IMR-90 (cell line): Measurements from ENCODE around the gene BET1L. TPM values are rescaled to one million over a fixed set of nuclear protein-coding genes. Genes with fewer than 3 reads are reported as not detected.

ENCODE experiments used
- ATAC-seq: fragments of 200-7000 bp; cut with Tn5 transposase; 2 replicates; pipeline ENCODE4 v1.9.1; 2020; ENCODE audit warnings: low read depth, mild to moderate bottlenecking, moderate library complexity
- BruUV-seq: library from RNA; stranded (reverse); fragments of 400-500 nt; replicated peaks from 2 replicates; lab custom pipeline; 2021; lab: Mats Ljungman, UMichigan
- CTCF ChIA-PET: fragments of 300-600 bp; formaldehyde crosslinking; extraction: SDS; loops from one replicate; lab custom pipeline; 2021; ENCODE audit warnings: antibody characterized with exemption; lab: Yijun Ruan, JAX
- POLR2A ChIA-PET: fragments of 300-600 bp; sonication (Branson Sonifier 250); formaldehyde crosslinking; loops from one replicate; lab custom pipeline; 2022; ENCODE audit warnings: antibody characterized with exemption; ENCODE audit not compliant: unreplicated experiment; lab: Charles Lee
- DNase-seq: peaks from one replicate; pipeline ENCODE4 v3.0.0; 2013
- H2AFZ ChIP-seq: replicated peaks from 2 replicates; pipeline ENCODE3; 2013; ENCODE audit warnings: low read length, mild to moderate bottlenecking; ENCODE audit not compliant: poor library complexity
- H2AK5ac ChIP-seq: 2 replicates; pipeline ENCODE4 v1.6.1; 2013; ENCODE audit warnings: low read depth, low read length, inconsistent platforms
- H2AK9ac ChIP-seq: replicated peaks from 2 replicates; pipeline ENCODE3; 2013; ENCODE audit warnings: mild to moderate bottlenecking, low read depth, low read length, moderate library complexity; ENCODE audit not compliant: poor library complexity
- H2BK120ac ChIP-seq: 2 replicates; pipeline ENCODE4 v1.6.1; 2013; ENCODE audit warnings: low read depth, low read length, inconsistent platforms
- H2BK15ac ChIP-seq: 3 replicates; pipeline ENCODE4 v1.6.1; 2013; ENCODE audit warnings: low read depth, low read length, inconsistent platforms
- H2BK20ac ChIP-seq: 2 replicates; pipeline ENCODE4 v1.6.1; 2013; ENCODE audit warnings: low read depth, mild to moderate bottlenecking, inconsistent platforms, low read length, moderate library complexity
- H2BK5ac ChIP-seq: 2 replicates; pipeline ENCODE4 v1.6.1; 2013; ENCODE audit warnings: mild to moderate bottlenecking, low read depth, low read length, inconsistent platforms; ENCODE audit not compliant: poor library complexity, severe bottlenecking
- H3K14ac ChIP-seq: replicated peaks from 2 replicates; pipeline ENCODE4 v1.6.1; 2013; ENCODE audit warnings: low read depth, low read length, inconsistent platforms
- H3K18ac ChIP-seq: 2 replicates; pipeline ENCODE4 v1.6.1; 2013; ENCODE audit warnings: low read depth, low read length, control low read depth
- H3K23ac ChIP-seq: 2 replicates; pipeline ENCODE4 v1.6.1; 2013; ENCODE audit warnings: low read depth, low read length, inconsistent platforms
- H3K27ac ChIP-seq: 2 replicates; pipeline ENCODE4 v1.5.1; 2013; ENCODE audit warnings: mild to moderate bottlenecking, control low read depth, low read length; ENCODE audit not compliant: insufficient read depth
- H3K27me3 ChIP-seq: 2 replicates; pipeline ENCODE4 v1.6.1; 2013; ENCODE audit warnings: low read length; ENCODE audit not compliant: control insufficient read depth, insufficient read depth
- H3K36me3 ChIP-seq: 2 replicates; pipeline ENCODE4 v1.6.1; 2013; ENCODE audit warnings: low read length, mixed read lengths; ENCODE audit not compliant: control insufficient read depth, insufficient read depth
- H3K4ac ChIP-seq: 2 replicates; pipeline ENCODE4 v1.6.1; 2013; ENCODE audit warnings: low read depth, low read length, inconsistent platforms
- H3K4me1 ChIP-seq: 2 replicates; pipeline ENCODE4 v1.6.1; 2013; ENCODE audit warnings: low read length, mixed read lengths; ENCODE audit not compliant: control insufficient read depth, insufficient read depth
- H3K4me2 ChIP-seq: 2 replicates; pipeline ENCODE4 v1.6.1; 2013; ENCODE audit warnings: low read depth, mild to moderate bottlenecking, control low read depth, low read length, moderate library complexity
- H3K4me3 ChIP-seq: 2 replicates; pipeline ENCODE4 v1.5.1; 2013; ENCODE audit warnings: low read depth, mild to moderate bottlenecking, control low read depth, low read length, moderate library complexity; ENCODE audit not compliant: insufficient read depth
- H3K56ac ChIP-seq: 2 replicates; pipeline ENCODE4 v1.6.1; 2013; ENCODE audit warnings: low read length, inconsistent platforms; ENCODE audit not compliant: insufficient read depth; ENCODE audit errors: extremely low read depth
- H3K79me1 ChIP-seq, 2 experiments: 2 replicates each; pipeline ENCODE4 v1.6.1; 2013; ENCODE audit warnings: low read length in 2 of 2, inconsistent platforms in 1 of 2, low read depth in 1 of 2
- H3K9ac ChIP-seq: 2 replicates; pipeline ENCODE4 v1.6.1; 2013; ENCODE audit warnings: low read depth, low read length, control low read depth
- H3K9me1 ChIP-seq: 2 replicates; pipeline ENCODE4 v1.6.1; 2013; ENCODE audit warnings: low read length, inconsistent platforms; ENCODE audit not compliant: insufficient read depth
- H3K9me3 ChIP-seq: 2 replicates; pipeline ENCODE4 v1.6.1; 2013; ENCODE audit warnings: low read length; ENCODE audit not compliant: control insufficient read depth, insufficient read depth
- H4K20me1 ChIP-seq: 2 replicates; pipeline ENCODE4 v1.6.1; 2013; ENCODE audit warnings: low read length, inconsistent platforms; ENCODE audit not compliant: insufficient read depth
- H4K5ac ChIP-seq: 2 replicates; pipeline ENCODE4 v1.6.1; 2013; ENCODE audit warnings: mild to moderate bottlenecking, low read depth, low read length, control low read depth
- H4K8ac ChIP-seq, 2 experiments: 2 replicates each; pipeline ENCODE4 v1.6.1; 2013; ENCODE audit warnings: low read depth in 2 of 2, low read length in 2 of 2, control low read depth in 1 of 2, inconsistent platforms in 1 of 2
- H4K91ac ChIP-seq: 2 replicates; pipeline ENCODE4 v1.6.1; 2013; ENCODE audit warnings: low read depth, low read length, inconsistent platforms; ENCODE audit not compliant: insufficient read depth
- FOS ChIP-seq: fragments of 150-350 bp; IDR thresholded peaks from 2 replicates; pipeline ENCODE4 v1.6.1; 2016; ENCODE audit warnings: low read depth, low read length
- MAZ ChIP-seq: IDR thresholded peaks from 2 replicates; pipeline ENCODE4 v1.6.1; 2012; ENCODE audit warnings: low read depth, mild to moderate bottlenecking, low read length, improper control_type of control experiment, moderate library complexity, borderline replicate concordance
- POLR2A ChIP-seq: IDR thresholded peaks from 2 replicates; pipeline ENCODE4 v1.6.1; 2012; ENCODE audit warnings: mild to moderate bottlenecking, low read depth, low read length
- WGBS, 2 experiments: methylation state at CpG; one replicate each; pipeline versions ENCODE4 v1.1.5 to v1.1.7; 2013; ENCODE audit warnings: missing lambda C conversion rate in 2 of 2; ENCODE audit not compliant: insufficient read length in 1 of 2; ENCODE audit errors: extremely low coverage in 2 of 2; 5-methylcytosine and 5-hydroxymethylcytosine counted together
- dilution Hi-C: fragments of 300-500 bp; cut with HindIII; formaldehyde crosslinking; loops from one replicate; pipeline ENCODE4 v1.14.3; 2018; ENCODE audit warnings: low sequenced_read_pairs; ENCODE audit not compliant: unreplicated experiment
- in situ Hi-C: fragments of 300-500 bp; cut with MboI; formaldehyde crosslinking; loops from 3 replicates; pipeline ENCODE4 v1.14.3; 2019; ENCODE audit warnings: low sequenced_read_pairs, inconsistent platforms, mixed read lengths
- intact Hi-C: fragments of 100-400 bp; cut with micrococcal nuclease; formaldehyde crosslinking; loops from 2 replicates; pipeline ENCODE4 v1.10.0; 2022
- polyA plus RNA-seq, 3 experiments: library from polyadenylated mRNA; depleted of rRNA; stranded (reverse); fragments of >200 nt; gene quantifications; 2 replicates each; pipeline ENCODE4 v1.2.3, GENCODE V29; 2012; ENCODE audit warnings: low replicate concordance in 1 of 3
- total RNA-seq: library from RNA; depleted of rRNA; stranded (reverse); fragments of >200 nt; gene quantifications from 2 replicates; pipeline ENCODE4 v1.2.3, GENCODE V29; 2012

The BET1L gene
- total and polyA plus RNA-seq, 2 of the 4 experiments (the other 2 are of a cell fraction), result 10.8 to 90.7 TPM

DNA sequence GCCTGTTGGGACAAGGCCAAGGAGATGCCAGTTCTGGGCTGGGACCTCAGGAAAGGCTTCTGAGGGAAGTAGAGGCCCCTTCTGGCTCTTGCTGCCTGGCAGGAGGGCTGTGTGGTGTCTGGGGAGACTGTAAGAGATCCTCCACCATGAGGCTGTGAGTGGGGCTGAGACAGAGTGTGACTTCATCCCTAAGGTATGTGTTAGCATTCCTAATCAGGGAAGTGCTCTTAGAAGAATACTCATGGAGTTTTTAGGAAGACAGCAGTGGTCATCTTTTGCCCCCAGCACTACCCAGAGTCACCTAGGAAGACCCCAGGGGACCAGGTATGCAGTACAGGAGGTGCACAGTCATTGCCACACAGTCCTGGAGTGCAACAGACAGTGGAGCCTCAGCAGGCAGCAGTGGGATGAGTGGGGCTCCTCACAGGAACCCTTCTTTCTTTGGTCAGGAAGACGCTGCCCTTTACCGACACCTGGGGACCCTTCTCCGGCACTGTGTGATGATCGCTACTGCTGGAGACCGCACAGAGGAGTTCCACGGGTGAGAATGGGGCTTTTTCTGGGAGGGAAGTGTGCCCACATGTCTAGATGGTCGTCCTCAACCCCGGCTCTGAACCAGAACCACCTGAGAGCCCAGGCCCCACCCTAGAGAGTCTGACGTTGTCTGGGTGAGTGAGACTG is 3.1 kb upstream of the BET1L start:
- Histone ChIP-seq H3K36me3 (peaks cover 58% of the 10 kb centered on the region), H3K4me1 (peaks cover 25% of the 10 kb centered on the region), H4K8ac (peak overlapping the region; percentile 36 to 85), H3K9me3 (no peaks in the 10 kb centered on the region), H3K9me1 (peaks cover 18% of the 10 kb centered on the region), H3K56ac (peak overlapping the region; percentile 77), H3K79me1 (peaks cover 35 to 82% of the 10 kb centered on the region in 2 experiments), H2AFZ (peak overlapping the region; percentile 29), H2BK5ac (peak overlapping the region; percentile 91), H2AK9ac (peak overlapping the region; percentile 99), H3K18ac (peak overlapping the region; percentile 36; the same call in 1 of the 2 replicates), H4K91ac (peak overlapping the region; percentile 93), H3K4me3 (peak overlapping the region; percentile 70), H3K27me3 (no peaks in the 10 kb centered on the region), H2AK5ac (peak overlapping the region; percentile 97), H2BK15ac (peak overlapping the region; percentile 87), H4K5ac (peak overlapping the region; percentile 70), H3K23ac (peak overlapping the region; percentile 84), H2BK20ac (peak overlapping the region; percentile 80), H3K14ac (peak overlapping the region; percentile 87), H3K27ac (peak overlapping the region; percentile 82), H4K20me1 (peaks cover 72% of the 10 kb centered on the region), H2BK120ac (peak overlapping the region; percentile 86), H3K9ac (peak overlapping the region; percentile 90), H3K4me2 (peak overlapping the region; percentile 86), H3K4ac (peak overlapping the region; percentile 97)
- BruUV-seq, result no TSS peak
- ChIA-PET POLR2A (no interaction called here), CTCF (no interaction called here)
- intact Hi-C loops (no loop called here), dilution Hi-C loops (no loop called here), in situ Hi-C loops (no loop called here)
- DNase-seq (peak; percentile 88), ATAC-seq (peak; percentile 31)
- no CpG with 5 or more reads among the region's 9 CpGs for WGBS, 2 experiments
- TF ChIP-seq MAZ (peak; percentile 43; the same call in 1 of the 2 replicates), FOS (no peak; the same call in 1 of the 2 replicates), POLR2A (peak; percentile 71)
